GM21528 (cell line): Measurements from ENCODE around the gene NOSIP.

Source experiments
- ATAC-seq: cut with Tn5 transposase; IDR thresholded peaks from one replicate; pipeline ENCODE4 v1.9.1; 2021; ENCODE audit warnings: mild to moderate bottlenecking, moderate library complexity; ENCODE audit not compliant: unreplicated experiment, low FRiP score

NOSIP gene

GRCh38 chr19:49552749-49553148 lies 27.6 kb downstream of the NOSIP start:
- ATAC-seq = no peak

- ATAC-seq = no peak
Measured at GRCh38 chr19:49551531-49551930, 28.8 kb downstream of the NOSIP start.

GRCh38 chr19:49549045-49549444 lies 31.3 kb downstream of the NOSIP start:
- no peak for ATAC-seq

- ATAC-seq = no peak
Measured at GRCh38 chr19:49546825-49547565, 33.4 kb downstream of the NOSIP start.

GRCh38 chr19:49544154-49544553 lies 36.2 kb downstream of the NOSIP start:
- ATAC-seq = no peak

GRCh38 chr19:49543032-49543431 lies 37.3 kb downstream of the NOSIP start:
- ATAC-seq = no peak

- no peak for ATAC-seq
Measured at GRCh38 chr19:49542446-49542845, 37.9 kb downstream of the NOSIP start.

- no peak for ATAC-seq
Measured at GRCh38 chr19:49541914-49542313, 38.4 kb downstream of the NOSIP start.

- no peak for ATAC-seq
Measured at GRCh38 chr19:49539192-49539952, 41.0 kb downstream of the NOSIP start.

GRCh38 chr19:49538643-49539042 lies 41.7 kb downstream of the NOSIP start:
- no peak for ATAC-seq

GRCh38 chr19:49536921-49537462 lies 43.4 kb downstream of the NOSIP start:
- ATAC-seq = no peak

- no peak for ATAC-seq
Measured at GRCh38 chr19:49534632-49535385, 45.5 kb downstream of the NOSIP start.

- ATAC-seq = peak; percentile 73
Measured at GRCh38 chr19:49533551-49534488, 46.5 kb downstream of the NOSIP start.

GRCh38 chr19:49530708-49531107 lies 49.6 kb downstream of the NOSIP start:
- no peak for ATAC-seq

- ATAC-seq = no peak
Measured at GRCh38 chr19:49528211-49528771, 52.1 kb downstream of the NOSIP start.

- no peak for ATAC-seq
Measured at GRCh38 chr19:49524812-49525455, 55.4 kb downstream of the NOSIP start.

- ATAC-seq = no peak
Measured at GRCh38 chr19:49520705-49521319, 59.5 kb downstream of the NOSIP start.

GRCh38 chr19:49518033-49518432 lies 62.3 kb downstream of the NOSIP start:
- ATAC-seq = no peak

- no peak for ATAC-seq
Measured at GRCh38 chr19:49515767-49516166, 64.6 kb downstream of the NOSIP start.
